OCI-LY3 (cell line): Measurements from ENCODE around the gene GRID1.

ENCODE experiments used
- H2AFZ ChIP-seq: fragments of 200-600, 300-600 bp; shearing (Covaris generic); 2 replicates; pipeline ENCODE4 v1.6.0; 2014; ENCODE audit warnings: antibody characterized with exemption, low read depth, low read length
- H3K27ac ChIP-seq: fragments of 200-600, 300-600 bp; sonication (generic); 2 replicates; pipeline ENCODE4 v1.5.1; 2014; ENCODE audit warnings: mild to moderate bottlenecking, low read length, moderate library complexity, mixed read lengths
- H3K27me3 ChIP-seq: fragments of 200-600, 300-600 bp; sonication (generic); 2 replicates; pipeline ENCODE4 v1.6.1; 2014; ENCODE audit warnings: low read depth, low read length, mixed read lengths
- H3K36me3 ChIP-seq: fragments of 200-600, 300-600 bp; sonication (generic); replicated peaks from 2 replicates; pipeline ENCODE3; 2014; ENCODE audit warnings: low read depth, low read length, mixed read lengths
- H3K4me1 ChIP-seq: fragments of 300-600, 200-600 bp; sonication (generic); 2 replicates; pipeline ENCODE4 v1.6.1; 2014; ENCODE audit warnings: low read length, mixed read lengths
- H3K4me2 ChIP-seq: fragments of 200-600, 300-600 bp; sonication (generic); 2 replicates; pipeline ENCODE4 v1.6.1; 2014; ENCODE audit warnings: low read length, mixed read lengths
- H3K4me3 ChIP-seq: fragments of 300-600, 200-600 bp; sonication (generic); 2 replicates; pipeline ENCODE4 v1.5.1; 2014; ENCODE audit warnings: antibody characterized with exemption, mild to moderate bottlenecking, low read length, moderate library complexity
- H3K79me2 ChIP-seq: fragments of 300-600, 200-600 bp; shearing (Covaris generic); 2 replicates; pipeline ENCODE4 v1.6.1; 2014; ENCODE audit warnings: mild to moderate bottlenecking, low read length, mixed read lengths
- H3K9ac ChIP-seq: fragments of 300-600, 200-600 bp; shearing (Covaris generic); 2 replicates; pipeline ENCODE4 v1.6.0; 2014; ENCODE audit warnings: mild to moderate bottlenecking, low read length, moderate library complexity
- H3K9me3 ChIP-seq: fragments of 200-600, 300-600 bp; shearing (Covaris generic); 2 replicates; pipeline ENCODE4 v1.6.1; 2014; ENCODE audit warnings: low read length, mixed read lengths; ENCODE audit not compliant: insufficient read depth
- H4K20me1 ChIP-seq: fragments of 200-600, 300-600 bp; sonication (generic); 2 replicates; pipeline ENCODE4 v1.6.1; 2016; ENCODE audit warnings: low read length, mixed read lengths; ENCODE audit not compliant: insufficient read depth
- CTCF ChIP-seq: fragments of 200-600, 300-600 bp; sonication (generic); IDR thresholded peaks from 2 replicates; pipeline ENCODE4 v1.5.1; 2014; ENCODE audit warnings: antibody characterized with exemption, low read length, low read depth
- EZH2phosphoT487 ChIP-seq: fragments of 200-600 bp; shearing (Covaris generic); IDR thresholded peaks from 2 replicates; pipeline ENCODE4 v1.6.1; 2018; ENCODE audit warnings: antibody characterized with exemption, mixed run types, low read depth

Gene GRID1

DNA sequence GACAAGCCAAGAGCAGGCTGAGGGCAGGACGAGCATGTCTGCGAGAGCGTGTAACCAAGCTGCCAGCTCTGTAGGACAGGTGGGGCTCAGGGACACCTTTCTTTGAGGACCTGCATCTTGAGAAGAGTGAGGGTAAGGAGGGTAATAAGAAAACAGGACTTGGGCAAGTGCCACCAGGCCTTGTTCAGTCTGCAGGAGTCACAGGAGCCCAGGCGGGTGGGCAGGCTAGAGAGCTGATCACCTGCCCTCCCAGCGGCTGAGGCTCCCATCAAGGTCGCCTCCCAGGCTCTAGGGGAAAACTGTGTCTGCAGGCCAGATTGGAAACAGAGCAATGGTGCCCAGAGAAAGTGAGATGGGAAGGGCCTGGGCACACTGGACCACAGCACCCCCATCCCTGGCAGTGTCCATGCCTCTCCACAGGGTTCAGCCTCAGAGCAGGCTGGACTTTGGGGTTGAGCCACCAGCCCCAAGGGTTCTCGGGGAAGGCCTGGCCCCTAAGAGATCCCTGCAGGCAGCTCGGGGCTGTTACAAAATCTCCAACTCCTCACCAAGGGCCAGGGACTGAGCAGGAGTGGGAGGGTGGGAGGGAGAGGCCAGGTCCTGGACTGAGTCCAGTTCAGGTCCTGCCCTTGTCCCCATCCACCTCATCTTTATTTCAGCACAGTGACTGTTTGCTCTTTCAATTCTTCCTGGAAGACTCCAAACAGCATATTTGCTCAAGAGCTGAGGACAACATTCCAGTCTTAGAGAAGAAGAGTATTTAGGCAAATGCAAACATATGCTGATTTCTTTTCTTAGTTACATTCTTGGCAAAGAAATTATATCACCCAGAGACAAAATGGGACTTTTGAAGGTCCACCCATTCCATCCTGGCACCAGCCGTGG lies 161.9 kb downstream of the GRID1 start:
- Histone ChIP-seq H3K4me3 (no peak overlapping the region), H3K4me1 (no peaks in the 10 kb centered on the region), H3K27me3 (no peaks in the 10 kb centered on the region), H2AFZ (no peak overlapping the region), H3K9me3 (no peaks in the 10 kb centered on the region), H4K20me1 (no peaks in the 10 kb centered on the region), H3K79me2 (no peaks in the 10 kb centered on the region), H3K27ac (no peak overlapping the region), H3K4me2 (no peak overlapping the region), H3K36me3 (no peaks in the 10 kb centered on the region), H3K9ac (no peak overlapping the region)
- TF ChIP-seq EZH2phosphoT487 = no peak
- no peak for TF ChIP-seq CTCF

DNA sequence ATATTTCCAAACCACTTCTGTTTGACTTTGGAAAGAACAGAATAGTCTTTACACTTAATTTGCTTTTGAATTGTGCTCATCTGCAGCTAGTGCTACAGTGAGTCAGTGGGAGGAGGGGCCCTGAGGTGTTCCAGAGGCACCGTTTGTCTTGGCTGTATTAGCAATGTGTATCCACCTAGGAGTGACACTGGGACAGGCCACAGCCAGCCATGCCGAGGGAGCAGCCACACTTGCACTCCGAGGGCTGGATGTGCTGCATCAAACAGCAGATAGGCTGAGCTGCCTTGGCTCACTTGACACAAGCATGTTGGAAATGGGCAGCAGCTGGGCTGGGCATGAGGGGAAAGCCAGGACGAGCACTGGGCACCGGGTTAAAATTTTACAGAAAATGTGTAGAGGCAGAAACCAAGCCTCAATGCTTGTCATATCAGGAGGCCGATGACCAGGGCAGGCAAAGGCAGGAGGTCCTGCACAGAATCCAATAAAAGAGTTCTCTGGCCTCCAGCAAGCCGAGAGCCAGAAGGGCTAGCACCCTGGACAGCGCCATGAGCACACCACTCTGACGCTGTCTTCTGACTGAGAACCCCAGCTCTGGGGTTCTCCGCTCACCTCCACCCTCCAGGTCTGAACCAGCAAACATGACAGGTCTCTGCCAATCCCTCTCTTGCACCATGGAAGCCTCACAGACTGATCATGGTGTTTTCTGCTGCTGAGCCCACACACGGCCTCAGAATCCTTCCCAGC lies 163.3 kb downstream of the GRID1 start:
- no peaks in the 10 kb centered on the region for H3K9me3 ChIP-seq
- no peak for TF ChIP-seq CTCF
- TF ChIP-seq EZH2phosphoT487 = no peak
- no peaks in the 10 kb centered on the region for H4K20me1 ChIP-seq
- no peak overlapping the region for H3K27ac ChIP-seq
- H3K4me3 ChIP-seq = no peak overlapping the region
- H2AFZ ChIP-seq = no peak overlapping the region
- no peaks in the 10 kb centered on the region for H3K4me1 ChIP-seq
- H3K79me2 ChIP-seq = no peaks in the 10 kb centered on the region
- no peaks in the 10 kb centered on the region for H3K27me3 ChIP-seq
- no peak overlapping the region for H3K9ac ChIP-seq
- H3K36me3 ChIP-seq = no peaks in the 10 kb centered on the region
- H3K4me2 ChIP-seq = no peak overlapping the region

- Histone ChIP-seq H3K9ac (no peak overlapping the region), H3K27me3 (0 out of 2 replicates have a peak, but pooled peaks cover 3% of the 10 kb centered on the region), H2AFZ (no peak overlapping the region), H3K36me3 (no peaks in the 10 kb centered on the region), H3K4me2 (no peak overlapping the region), H3K9me3 (no peaks in the 10 kb centered on the region), H4K20me1 (no peaks in the 10 kb centered on the region), H3K27ac (no peak overlapping the region), H3K79me2 (no peaks in the 10 kb centered on the region), H3K4me1 (no peaks in the 10 kb centered on the region), H3K4me3 (no peak overlapping the region)
- no peak for TF ChIP-seq CTCF
- no peak for TF ChIP-seq EZH2phosphoT487
Observed at GRCh38 chr10:86202226-86202735, 164.3 kb downstream of the GRID1 start.

DNA sequence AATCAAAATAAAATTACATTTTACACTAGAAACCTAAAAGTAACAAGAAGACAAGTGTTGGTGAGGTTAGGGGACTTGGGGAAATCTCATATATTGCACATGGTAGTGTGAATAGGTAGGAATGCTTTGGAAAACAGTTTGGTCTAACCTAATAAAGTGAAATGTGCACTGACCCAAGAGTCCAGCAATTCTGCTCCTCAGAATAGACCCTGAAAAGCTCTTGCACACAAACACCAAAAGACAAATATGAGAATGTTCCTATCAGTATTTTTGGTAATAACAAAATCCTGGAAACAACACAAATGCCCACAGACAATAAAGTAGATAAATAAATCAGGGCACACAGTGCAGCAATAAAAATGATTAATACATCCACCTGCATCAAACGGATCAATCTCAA lies 165.7 kb downstream of the GRID1 start:
- no peaks in the 10 kb centered on the region for H3K79me2 ChIP-seq
- H3K9ac ChIP-seq = no peak overlapping the region
- no peaks in the 10 kb centered on the region for H4K20me1 ChIP-seq
- no peaks in the 10 kb centered on the region for H3K9me3 ChIP-seq
- no peak overlapping the region for H3K4me2 ChIP-seq
- H3K27ac ChIP-seq = no peak overlapping the region
- H3K27me3 ChIP-seq = 0 out of 2 replicates have a peak, but pooled peaks cover 3% of the 10 kb centered on the region
- H3K36me3 ChIP-seq = no peaks in the 10 kb centered on the region
- H2AFZ ChIP-seq = no peak overlapping the region
- no peak overlapping the region for H3K4me3 ChIP-seq
- H3K4me1 ChIP-seq = no peaks in the 10 kb centered on the region
- TF ChIP-seq CTCF (no peak), EZH2phosphoT487 (no peak)
